ENCODE results near the gene CCDC40. TPM values are rescaled to one million over a fixed set of nuclear protein-coding genes. Genes with fewer than 3 reads are reported as not detected.
"Not testable (repeated sequence)": the region's sequence is repeated elsewhere in the genome, so short reads cannot be mapped to it uniquely, and the experiment has no call there.

Gene CCDC40
- total RNA-seq, 1 donor from 2014 or later: 4.5 TPM

- DNase-seq: peak; percentile 92
These were observed 12.8 kb upstream of the CCDC40 start for GRCh38 chr17:80023481-80024205.

GRCh38 chr17:80024206-80024972 lies 12.1 kb upstream of the CCDC40 start:
- no peak for DNase-seq

- DNase-seq: peak; percentile 96
These were observed 11.3 kb upstream of the CCDC40 start for GRCh38 chr17:80025140-80025539.

GRCh38 chr17:80025796-80026195 lies 10.6 kb upstream of the CCDC40 start:
- DNase-seq: peak; percentile 58

GRCh38 chr17:80026359-80027042 lies 9.9 kb upstream of the CCDC40 start:
- DNase-seq: peak; percentile 35

- DNase-seq: no peak
These were observed 9.4 kb upstream of the CCDC40 start for GRCh38 chr17:80027043-80027435.

- peak; percentile 70 for DNase-seq
These were observed 8.4 kb upstream of the CCDC40 start for GRCh38 chr17:80028030-80028429.

- DNase-seq: peak; percentile 96
These were observed 7.0 kb upstream of the CCDC40 start for GRCh38 chr17:80029258-80029974.

GRCh38 chr17:80030730-80031410 lies 5.6 kb upstream of the CCDC40 start:
- DNase-seq: peak; percentile 72

GRCh38 chr17:80031691-80032430 lies 4.6 kb upstream of the CCDC40 start:
- no peak for DNase-seq

- DNase-seq: no peak
These were observed 3.7 kb upstream of the CCDC40 start for GRCh38 chr17:80032614-80033171.

- no peak for DNase-seq
These were observed 2.6 kb upstream of the CCDC40 start for GRCh38 chr17:80033840-80034239.

- DNase-seq: peak; percentile 55
These were observed 1.4 kb upstream of the CCDC40 start for GRCh38 chr17:80034791-80035686.

- no peak for DNase-seq
These were observed 830 bp upstream of the CCDC40 start, which contains the start of gene TBC1D16 for GRCh38 chr17:80035687-80035936. TBC1D16 (minus strand) TSS chr17:80035872; CDS start chr17:80013547, 22,325 bp downstream.

GRCh38 chr17:80036715-80037477 lies 454 bp downstream of the CCDC40 start:
- peak; percentile 68 for DNase-seq

- no peak for DNase-seq
These were observed 7.5 kb downstream of the CCDC40 start for GRCh38 chr17:80043963-80044362.

GRCh38 chr17:80045703-80046102 lies 9.3 kb downstream of the CCDC40 start:
- DNase-seq: no peak

GRCh38 chr17:80046709-80047108 lies 10.3 kb downstream of the CCDC40 start:
- not testable (repeated sequence) for DNase-seq

- DNase-seq: no peak
These were observed 10.7 kb downstream of the CCDC40 start for GRCh38 chr17:80047176-80047575.

Data from tongue (tissue), 2 donors.